Uterus (tissue), 2 donors: ENCODE measurements around the gene PTPRN2.

Experiments
- CTCF ChIP-seq, 4 experiments: fragments of 200-600 bp in 2 of 4; fragments of 450-650 bp in 2 of 4; sonication (generic) in 2 of 4; IDR thresholded peaks; one replicate each; pipeline ENCODE4 v1.5.1; 2016 to 2019; ENCODE audit warnings: antibody characterized with exemption in 4 of 4, mild to moderate bottlenecking in 2 of 4, moderate library complexity in 1 of 4
- POLR2A ChIP-seq, 2 donors: fragments of 450-650 bp; IDR thresholded peaks; one replicate each; pipeline ENCODE4 v1.6.1; 2016; ENCODE audit warnings: antibody characterized with exemption in 2 of 2, mild to moderate bottlenecking in 1 of 2, moderate library complexity in 1 of 2

GRCh38 chr7:157991351-157991750 is 596.3 kb downstream of the PTPRN2 start:
- TF ChIP-seq CTCF (IDR thresholded peaks at IDR 0.05), result no peak
- TF ChIP-seq POLR2A (IDR thresholded peaks at IDR 0.05), result no peak
